Glutamatergic neuron (in vitro differentiated cells): ENCODE measurements around the gene ITIH1. TPM values are rescaled to one million over a fixed set of nuclear protein-coding genes. Genes with fewer than 3 reads are reported as not detected.

ENCODE experiments used
- DNase-seq: peaks from one replicate; pipeline ENCODE4 v3.0.0; 2022
- H3K27ac Mint-ChIP-seq: one replicate; pipeline ENCODE4 v1.8.0; 2020; ENCODE audit warnings: mild to moderate bottlenecking, mixed read lengths, inconsistent platforms; ENCODE audit not compliant: unreplicated experiment
- H3K27me3 Mint-ChIP-seq: one replicate; pipeline ENCODE4 v1.8.0; 2020; ENCODE audit warnings: mild to moderate bottlenecking, moderate library complexity, mixed read lengths, inconsistent platforms; ENCODE audit not compliant: unreplicated experiment
- H3K36me3 Mint-ChIP-seq: one replicate; pipeline ENCODE4 v1.8.0; 2020; ENCODE audit warnings: mild to moderate bottlenecking, mixed read lengths, inconsistent platforms; ENCODE audit not compliant: unreplicated experiment
- H3K4me1 Mint-ChIP-seq: one replicate; pipeline ENCODE4 v1.8.0; 2020; ENCODE audit warnings: mild to moderate bottlenecking, low read depth, mixed read lengths, inconsistent platforms; ENCODE audit not compliant: unreplicated experiment
- H3K4me3 Mint-ChIP-seq: one replicate; pipeline ENCODE4 v1.8.0; 2020; ENCODE audit warnings: mild to moderate bottlenecking, mixed read lengths, inconsistent platforms; ENCODE audit not compliant: unreplicated experiment
- H3K9me3 Mint-ChIP-seq: one replicate; pipeline ENCODE4 v1.8.0; 2020; ENCODE audit warnings: mild to moderate bottlenecking, moderate library complexity, mixed read lengths, inconsistent platforms; ENCODE audit not compliant: unreplicated experiment
- total RNA-seq: library from RNA; stranded (reverse); fragmentation: NEBNext Ultra II Directional; extraction: Animal tissue kit (Norgen Biotek cat#: 25700); gene quantifications from one replicate; pipeline ENCODE4 v1.2.1, GENCODE V29; 2021; ENCODE audit not compliant: unreplicated experiment
- TF ChIP-seq, protein P1 (sequence below): fragments of 200-600 bp; sonication (generic); IDR thresholded peaks from one replicate; pipeline ENCODE4 v1.5.0; 2021; ENCODE audit not compliant: partially characterized antibody, unreplicated experiment

Gene ITIH1
- total RNA-seq, 1 donor from 2014 or later = not detected

DNA sequence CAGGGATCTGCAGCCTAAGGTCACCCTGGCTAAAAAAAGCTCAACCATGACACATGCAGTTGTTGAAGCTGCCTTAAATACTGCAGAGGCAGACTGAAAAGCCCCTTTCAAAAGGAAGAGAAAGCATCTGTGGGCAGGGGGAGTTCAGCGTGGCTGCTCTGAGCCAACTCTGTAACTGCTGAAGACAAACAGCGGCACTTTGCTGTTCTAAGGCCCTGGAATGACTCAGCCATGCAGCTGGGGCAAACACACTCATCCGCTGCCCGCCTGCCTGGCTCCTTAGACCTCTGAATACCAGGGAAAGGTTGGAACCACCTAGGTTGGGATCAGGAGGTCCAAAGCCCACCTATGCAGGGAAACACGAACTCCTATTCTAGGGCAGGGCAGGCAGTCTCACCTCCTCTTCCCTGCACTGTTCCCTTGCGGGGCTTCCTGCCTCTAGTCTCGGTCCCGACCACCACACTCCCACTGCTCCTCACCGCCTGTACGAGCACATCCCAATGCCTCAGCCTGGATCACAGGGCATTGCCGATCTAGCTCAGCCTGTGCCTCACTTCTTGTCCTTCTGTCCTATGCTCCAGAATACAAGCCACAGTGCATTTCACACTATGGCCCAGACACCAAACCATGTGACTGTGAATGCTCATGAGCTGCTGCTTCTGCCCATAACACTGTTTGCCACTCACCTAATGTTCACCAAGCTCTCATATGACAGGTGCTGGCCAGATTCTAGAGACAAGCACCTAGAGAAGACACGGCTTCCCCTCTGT, 64.0 kb downstream of the ITIH1 start:
- peaks cover 2% of the 10 kb centered on the region for H3K9me3 Mint-ChIP-seq
- TF ChIP-seq, protein P1, sequence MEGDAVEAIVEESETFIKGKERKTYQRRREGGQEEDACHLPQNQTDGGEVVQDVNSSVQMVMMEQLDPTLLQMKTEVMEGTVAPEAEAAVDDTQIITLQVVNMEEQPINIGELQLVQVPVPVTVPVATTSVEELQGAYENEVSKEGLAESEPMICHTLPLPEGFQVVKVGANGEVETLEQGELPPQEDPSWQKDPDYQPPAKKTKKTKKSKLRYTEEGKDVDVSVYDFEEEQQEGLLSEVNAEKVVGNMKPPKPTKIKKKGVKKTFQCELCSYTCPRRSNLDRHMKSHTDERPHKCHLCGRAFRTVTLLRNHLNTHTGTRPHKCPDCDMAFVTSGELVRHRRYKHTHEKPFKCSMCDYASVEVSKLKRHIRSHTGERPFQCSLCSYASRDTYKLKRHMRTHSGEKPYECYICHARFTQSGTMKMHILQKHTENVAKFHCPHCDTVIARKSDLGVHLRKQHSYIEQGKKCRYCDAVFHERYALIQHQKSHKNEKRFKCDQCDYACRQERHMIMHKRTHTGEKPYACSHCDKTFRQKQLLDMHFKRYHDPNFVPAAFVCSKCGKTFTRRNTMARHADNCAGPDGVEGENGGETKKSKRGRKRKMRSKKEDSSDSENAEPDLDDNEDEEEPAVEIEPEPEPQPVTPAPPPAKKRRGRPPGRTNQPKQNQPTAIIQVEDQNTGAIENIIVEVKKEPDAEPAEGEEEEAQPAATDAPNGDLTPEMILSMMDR = no peak
- H3K36me3 Mint-ChIP-seq = no peaks in the 10 kb centered on the region
- peaks cover 4% of the 10 kb centered on the region for H3K27me3 Mint-ChIP-seq
- H3K27ac Mint-ChIP-seq = no peak overlapping the region
- no peak overlapping the region for H3K4me3 Mint-ChIP-seq
- DNase-seq = no peak
- peaks cover 24% of the 10 kb centered on the region for H3K4me1 Mint-ChIP-seq

Other genes starting within 250 kb of the ITIH1 start
- 308 TPM for gene NT5DC2, start 243.7 kb upstream of the ITIH1 start, total RNA-seq
- gene UQCC5, start 241.0 kb upstream of the ITIH1 start, total RNA-seq = 13.7 TPM
- gene PBRM1, start 91.7 kb upstream of the ITIH1 start, total RNA-seq = 192 TPM
- gene GNL3, start 91.6 kb upstream of the ITIH1 start, total RNA-seq = 75.2 TPM
- 46.4 TPM for gene GLT8D1, start 71.8 kb upstream of the ITIH1 start, total RNA-seq
- gene SPCS1, start 71.5 kb upstream of the ITIH1 start, total RNA-seq = 62.4 TPM
- gene NEK4, start 6.7 kb upstream of the ITIH1 start, total RNA-seq = 28.5 TPM
- gene ITIH3, start 17.2 kb downstream of the ITIH1 start, total RNA-seq = not detected
- 8.0 TPM for gene ITIH4, start 53.1 kb downstream of the ITIH1 start, total RNA-seq
- 3.5 TPM for gene MUSTN1, start 57.4 kb downstream of the ITIH1 start, total RNA-seq
- 23.0 TPM for gene STIMATE, start 119.9 kb downstream of the ITIH1 start, total RNA-seq